GM19035 (cell line): Measurements from ENCODE around the gene MOB3B.

ENCODE experiments used
- ATAC-seq: cut with Tn5 transposase; IDR thresholded peaks from one replicate; pipeline ENCODE4 v1.9.1; 2021; ENCODE audit not compliant: unreplicated experiment

The MOB3B gene

GRCh38 chr9:27369591-27369990 lies 160.0 kb downstream of the MOB3B start:
- ATAC-seq: no peak

- no peak for ATAC-seq
These were observed 161.2 kb downstream of the MOB3B start for GRCh38 chr9:27368316-27368985.

- no peak for ATAC-seq
These were observed 161.7 kb downstream of the MOB3B start for GRCh38 chr9:27367921-27368315.

- peak; percentile 74 for ATAC-seq
These were observed 162.3 kb downstream of the MOB3B start for GRCh38 chr9:27367175-27367798.

GRCh38 chr9:27365707-27366376 lies 163.8 kb downstream of the MOB3B start:
- ATAC-seq: peak; percentile 87

GRCh38 chr9:27362447-27363210 lies 167.0 kb downstream of the MOB3B start:
- ATAC-seq: no peak

- no peak for ATAC-seq
These were observed 168.1 kb downstream of the MOB3B start for GRCh38 chr9:27361492-27361891.

- ATAC-seq: no peak
These were observed 169.9 kb downstream of the MOB3B start for GRCh38 chr9:27359763-27360162.

GRCh38 chr9:27358007-27358406 lies 171.6 kb downstream of the MOB3B start:
- no peak for ATAC-seq

- no peak for ATAC-seq
These were observed 173.2 kb downstream of the MOB3B start for GRCh38 chr9:27356446-27356845.

GRCh38 chr9:27355166-27355565 lies 174.4 kb downstream of the MOB3B start:
- ATAC-seq: no peak

- peak; percentile 78 for ATAC-seq
These were observed 176.0 kb downstream of the MOB3B start for GRCh38 chr9:27353474-27354229.

- ATAC-seq: no peak
These were observed 176.5 kb downstream of the MOB3B start for GRCh38 chr9:27353166-27353473.

GRCh38 chr9:27352457-27353165 lies 177.0 kb downstream of the MOB3B start:
- ATAC-seq: no peak

- no peak for ATAC-seq
These were observed 178.2 kb downstream of the MOB3B start for GRCh38 chr9:27351438-27351837.

GRCh38 chr9:27350382-27350976 lies 179.1 kb downstream of the MOB3B start:
- no peak for ATAC-seq

- no peak for ATAC-seq
These were observed 179.9 kb downstream of the MOB3B start for GRCh38 chr9:27349698-27350080.

GRCh38 chr9:27348785-27349697 lies 180.6 kb downstream of the MOB3B start:
- ATAC-seq: no peak

- no peak for ATAC-seq
These were observed 181.7 kb downstream of the MOB3B start for GRCh38 chr9:27347889-27348288.
